Osteoblast (primary cell): Measurements from ENCODE around the gene EYS. TPM values are rescaled to one million over a fixed set of nuclear protein-coding genes. Genes with fewer than 3 reads are reported as not detected.

ENCODE experiments used
- DNase-seq: peaks from one replicate; pipeline ENCODE4 v3.0.0; 2011; ENCODE audit warnings: low spot score, mixed read lengths; ENCODE audit not compliant: insufficient read length; ENCODE audit errors: missing footprints
- H2AFZ ChIP-seq: 2 replicates; pipeline ENCODE4 v1.6.0; 2011; ENCODE audit warnings: mild to moderate bottlenecking, low read length
- H3K27ac ChIP-seq: 2 replicates; pipeline ENCODE4 v1.5.1; 2011; ENCODE audit warnings: mild to moderate bottlenecking, low read depth, low read length, moderate library complexity
- H3K27me3 ChIP-seq: 2 replicates; pipeline ENCODE4 v1.6.0; 2012; ENCODE audit warnings: mild to moderate bottlenecking, control low read depth, inconsistent platforms, low read length, moderate library complexity; ENCODE audit not compliant: insufficient read depth
- H3K36me3 ChIP-seq: 2 replicates; pipeline ENCODE4 v1.5.1; 2011; ENCODE audit warnings: mild to moderate bottlenecking, low read length, control low read depth, moderate library complexity; ENCODE audit not compliant: insufficient read depth
- H3K4me1 ChIP-seq: 2 replicates; pipeline ENCODE4 v1.5.1; 2011; ENCODE audit warnings: mild to moderate bottlenecking, low read length, control low read depth, moderate library complexity; ENCODE audit not compliant: insufficient read depth
- H3K4me2 ChIP-seq: 2 replicates; pipeline ENCODE4 v1.6.0; 2011; ENCODE audit warnings: mild to moderate bottlenecking, low read length; ENCODE audit not compliant: insufficient read depth
- H3K4me3 ChIP-seq: fragments of 200-600 bp; sonication (generic); 3 replicates; pipeline ENCODE4 v1.5.1; 2012; ENCODE audit warnings: mild to moderate bottlenecking, low read length, inconsistent platforms; ENCODE audit not compliant: insufficient read depth
- H3K79me2 ChIP-seq: 2 replicates; pipeline ENCODE4 v1.6.0; 2012; ENCODE audit warnings: mild to moderate bottlenecking, low read length, control low read depth, inconsistent platforms; ENCODE audit not compliant: insufficient read depth
- H3K9me3 ChIP-seq: 2 replicates; pipeline ENCODE4 v1.5.1; 2011; ENCODE audit warnings: low read depth, low read length, control low read depth
- H4K20me1 ChIP-seq: 2 replicates; pipeline ENCODE4 v1.6.0; 2012; ENCODE audit warnings: mild to moderate bottlenecking, low read length, control low read depth; ENCODE audit not compliant: insufficient read depth
- CTCF ChIP-seq: IDR thresholded peaks from 2 replicates; pipeline ENCODE4 v1.5.1; 2011; ENCODE audit warnings: mild to moderate bottlenecking, low read depth, low read length, moderate library complexity; ENCODE audit errors: extremely low read depth
- total RNA-seq: library from RNA; depleted of rRNA; stranded (reverse); fragments of >200 nt; gene quantifications from 2 replicates; pipeline ENCODE4 v1.2.3, GENCODE V29; 2012

EYS gene
- total RNA-seq, 1 donor: under 0.01 TPM

- no peaks in the 10 kb centered on the region for H4K20me1 ChIP-seq
- H3K79me2 ChIP-seq: no peaks in the 10 kb centered on the region
- no peaks in the 10 kb centered on the region for H3K36me3 ChIP-seq
- no peak for TF ChIP-seq CTCF
- H3K4me3 ChIP-seq: no peak overlapping the region
- H2AFZ ChIP-seq: no peak overlapping the region
- no peaks in the 10 kb centered on the region for H3K9me3 ChIP-seq
- H3K27me3 ChIP-seq: no peaks in the 10 kb centered on the region
- H3K4me2 ChIP-seq: no peak overlapping the region
- no peak for DNase-seq
- no peak overlapping the region for H3K27ac ChIP-seq
- no peaks in the 10 kb centered on the region for H3K4me1 ChIP-seq
Observed at GRCh38 chr6:64998204-64998603, 708.8 kb downstream of the EYS start.

GRCh38 chr6:64996301-64996700 is 710.7 kb downstream of the EYS start:
- no peak for TF ChIP-seq CTCF
- no peak overlapping the region for H3K4me2 ChIP-seq
- no peaks in the 10 kb centered on the region for H3K36me3 ChIP-seq
- no peaks in the 10 kb centered on the region for H3K27me3 ChIP-seq
- DNase-seq: no peak
- H3K4me3 ChIP-seq: no peak overlapping the region
- no peaks in the 10 kb centered on the region for H3K4me1 ChIP-seq
- no peaks in the 10 kb centered on the region for H3K79me2 ChIP-seq
- H3K9me3 ChIP-seq: no peaks in the 10 kb centered on the region
- H3K27ac ChIP-seq: no peak overlapping the region
- H4K20me1 ChIP-seq: no peaks in the 10 kb centered on the region
- no peak overlapping the region for H2AFZ ChIP-seq

- Histone ChIP-seq H3K4me1 (no peaks in the 10 kb centered on the region), H4K20me1 (no peaks in the 10 kb centered on the region), H3K27ac (no peak overlapping the region), H3K4me2 (no peak overlapping the region), H3K9me3 (no peaks in the 10 kb centered on the region), H3K27me3 (no peaks in the 10 kb centered on the region), H3K36me3 (no peaks in the 10 kb centered on the region), H2AFZ (no peak overlapping the region), H3K4me3 (no peak overlapping the region), H3K79me2 (no peaks in the 10 kb centered on the region)
- no peak for TF ChIP-seq CTCF
- DNase-seq: no peak
Observed at GRCh38 chr6:64990652-64991304, 716.2 kb downstream of the EYS start.

- no peak for DNase-seq
- Histone ChIP-seq H3K79me2 (no peaks in the 10 kb centered on the region), H3K27ac (no peak overlapping the region), H3K9me3 (no peaks in the 10 kb centered on the region), H3K36me3 (no peaks in the 10 kb centered on the region), H3K4me1 (no peaks in the 10 kb centered on the region), H3K4me3 (no peak overlapping the region), H2AFZ (no peak overlapping the region), H4K20me1 (no peaks in the 10 kb centered on the region), H3K27me3 (no peaks in the 10 kb centered on the region), H3K4me2 (no peak overlapping the region)
- no peak for TF ChIP-seq CTCF
Observed at GRCh38 chr6:64988148-64988547, 718.9 kb downstream of the EYS start.
